Limb (tissue), 2 donors: ENCODE results near the gene ATF6B.
"Not testable (repeated sequence)": the region's sequence is repeated elsewhere in the genome, so short reads cannot be mapped to it uniquely, and the experiment has no call there.

Source experiments
- DNase-seq, 2 donors: peaks; one replicate each; pipeline ENCODE4 v3.0.0-alpha.2; 2016; ENCODE audit errors: extremely low spot score in 2 of 2

ATF6B gene

GRCh38 chr6:32082935-32083334 is 45.1 kb downstream of the ATF6B start:
- DNase-seq, result no peak

GRCh38 chr6:32082478-32082877 is 45.6 kb downstream of the ATF6B start:
- no peak for DNase-seq

- no peak for DNase-seq
Observed at GRCh38 chr6:32081168-32081990, 46.7 kb downstream of the ATF6B start.

GRCh38 chr6:32079566-32080290 is 48.3 kb downstream of the ATF6B start:
- no peak for DNase-seq

- peak in 1 of 2 donors; percentile 67 for DNase-seq
Observed at GRCh38 chr6:32076321-32076809, 51.7 kb downstream of the ATF6B start.

GRCh38 chr6:32075781-32076180 is 52.3 kb downstream of the ATF6B start:
- DNase-seq, result no peak

GRCh38 chr6:32074996-32075532 is 53.0 kb downstream of the ATF6B start:
- DNase-seq, result no peak

- DNase-seq, result no peak
Observed at GRCh38 chr6:32073613-32074012, 54.4 kb downstream of the ATF6B start.

GRCh38 chr6:32073101-32073500 is 54.9 kb downstream of the ATF6B start:
- peak; percentile 61 to 64 for DNase-seq

- DNase-seq, result peak; percentile 54 to 72
Observed at GRCh38 chr6:32070814-32071543, 57.1 kb downstream of the ATF6B start.

GRCh38 chr6:32069878-32070515 is 58.0 kb downstream of the ATF6B start:
- no peak for DNase-seq

- no peak for DNase-seq
Observed at GRCh38 chr6:32069460-32069859, 58.6 kb downstream of the ATF6B start.

GRCh38 chr6:32068867-32069266 is 59.2 kb downstream of the ATF6B start:
- no peak for DNase-seq

GRCh38 chr6:32068315-32068714 is 59.7 kb downstream of the ATF6B start:
- DNase-seq, result not testable (repeated sequence)

GRCh38 chr6:32067521-32067920 is 60.5 kb downstream of the ATF6B start:
- DNase-seq, result not testable (repeated sequence)
